HG03378 (cell line): Measurements from ENCODE around the gene OSGEP.

Experiments used
- ATAC-seq: cut with Tn5 transposase; IDR thresholded peaks from one replicate; pipeline ENCODE4 v1.9.1; 2021; ENCODE audit warnings: mild to moderate bottlenecking, moderate library complexity; ENCODE audit not compliant: unreplicated experiment

Gene OSGEP

GRCh38 chr14:20400965-20401593, 53.5 kb downstream of the OSGEP start:
- peak; percentile 70 for ATAC-seq

DNA sequence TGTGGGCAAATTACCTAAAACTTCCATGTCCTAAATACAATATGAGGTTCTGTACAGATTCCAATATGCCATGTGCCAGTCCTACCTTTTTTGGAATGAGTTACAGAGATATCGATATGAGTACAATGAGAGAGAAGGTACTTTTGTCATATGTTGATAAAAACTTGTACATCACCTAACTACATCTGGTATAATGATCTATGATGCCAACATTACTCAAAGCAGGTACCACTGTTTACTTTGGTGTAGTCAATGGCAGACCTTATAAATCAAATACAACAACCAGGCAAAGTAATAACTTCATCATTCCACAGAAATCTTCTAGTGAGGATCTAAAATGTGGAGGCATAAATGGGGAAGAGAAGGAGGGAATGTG, 54.0 kb downstream of the OSGEP start:
- no peak for ATAC-seq

DNA sequence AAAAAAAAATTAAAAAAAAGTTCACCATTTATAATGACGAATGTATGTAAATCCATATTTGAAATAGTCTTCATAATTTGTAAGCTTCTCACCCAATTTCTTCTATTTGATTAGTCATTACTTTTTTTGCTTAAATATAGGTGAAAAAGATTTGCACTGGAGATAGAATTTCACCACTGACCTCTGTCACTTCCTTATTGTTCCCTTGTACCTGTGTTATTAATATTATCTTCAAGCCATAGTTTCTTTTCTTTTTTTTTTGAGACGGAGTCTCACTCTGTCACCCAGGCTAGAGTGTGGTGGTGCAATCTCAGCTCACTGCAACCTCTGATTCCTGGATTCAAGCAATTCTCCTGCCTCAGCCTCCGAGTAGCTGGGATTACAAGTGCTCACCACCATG, 57.1 kb downstream of the OSGEP start:
- no peak for ATAC-seq
